B cell (primary cell): ENCODE data around the gene KRTAP9-8. TPM values are rescaled to one million over a fixed set of nuclear protein-coding genes. Genes with fewer than 3 reads are reported as not detected.

Experiments
- ATAC-seq: fragments of 200-7000 bp; cut with Tn5 transposase; one replicate; pipeline ENCODE4 v1.10.0; 2021; ENCODE audit warnings: low read depth, mild to moderate bottlenecking, moderate number of reproducible peaks, moderate library complexity
- CTCF ChIA-PET: fragments of 350-600 bp; sonication (Branson Sonifier 250); formaldehyde crosslinking; loops from one replicate; lab custom pipeline; 2021; ENCODE audit warnings: antibody characterized with exemption, inconsistent platforms; lab: Charles Lee
- POLR2A ChIA-PET: fragments of 350-600 bp; sonication (Branson Sonifier 250); formaldehyde crosslinking; loops from one replicate; lab custom pipeline; 2021; ENCODE audit warnings: antibody characterized with exemption; lab: Charles Lee
- DNase-seq: peaks from one replicate; pipeline ENCODE4 v3.0.0; 2013
- H2AFZ ChIP-seq: 2 replicates; pipeline ENCODE4 v1.6.1; 2012; ENCODE audit warnings: mild to moderate bottlenecking, low read depth, low read length; ENCODE audit not compliant: insufficient read depth, poor library complexity, severe bottlenecking
- H3K27ac ChIP-seq, 2 donors: 1 replicate in 1 of 2; 2 replicates in 1 of 2; pipeline ENCODE4 v1.5.1; 2012 to 2013; ENCODE audit warnings: low read length in 2 of 2, mild to moderate bottlenecking in 2 of 2, moderate library complexity in 1 of 2
- H3K27me3 ChIP-seq, 4 experiments: fragments of 200-600 bp in 1 of 4; sonication (generic) in 1 of 4; replicated peaks in 1 of 4; 1 replicate in 2 of 4; 2 replicates in 2 of 4; pipeline versions ENCODE4 v1.6.1 to v1.7.0; 2013 to 2016; ENCODE audit warnings: low read length in 3 of 4, mild to moderate bottlenecking in 2 of 4, mixed read lengths in 1 of 4, moderate library complexity in 1 of 4; ENCODE audit not compliant: insufficient read depth in 4 of 4, control insufficient read depth in 3 of 4; ENCODE audit errors: control extremely low read depth in 1 of 4
- H3K36me3 ChIP-seq, 2 experiments: replicated peaks in 1 of 2; 1 replicate in 1 of 2; 2 replicates in 1 of 2; pipeline versions ENCODE4 v1.6.1 to v1.7.1; 2013; ENCODE audit warnings: low read length in 1 of 2; ENCODE audit not compliant: insufficient read depth in 2 of 2, control insufficient read depth in 1 of 2; ENCODE audit errors: control extremely low read depth in 1 of 2, extremely low read depth in 1 of 2
- H3K4me1 ChIP-seq, 2 donors: fragments of 200-600 bp in 1 of 2; sonication (generic) in 1 of 2; 1 replicate in 1 of 2; 2 replicates in 1 of 2; pipeline versions ENCODE4 v1.5.1 to v1.6.1; 2013 to 2017; ENCODE audit warnings: low read length in 2 of 2; ENCODE audit not compliant: control insufficient read depth in 2 of 2, insufficient read depth in 2 of 2
- H3K4me2 ChIP-seq: replicated peaks from 2 replicates; pipeline ENCODE3; 2012; ENCODE audit warnings: mild to moderate bottlenecking, low read depth, low read length; ENCODE audit not compliant: poor library complexity, severe bottlenecking
- H3K4me3 ChIP-seq, 5 experiments: fragments of 200-600 bp in 1 of 5; sonication (generic) in 1 of 5; 1 replicate in 3 of 5; 2 replicates in 2 of 5; pipeline versions ENCODE4 v1.5.1 to v1.7.0; 2011 to 2016; ENCODE audit warnings: low read length in 4 of 5, mild to moderate bottlenecking in 4 of 5, low read depth in 2 of 5, control low read depth in 1 of 5, moderate library complexity in 1 of 5; ENCODE audit not compliant: insufficient read depth in 1 of 5; ENCODE audit errors: control extremely low read depth in 1 of 5, extremely low read depth in 1 of 5
- H3K79me2 ChIP-seq: fragments of 200-600 bp; sonication (generic); one replicate; pipeline ENCODE4 v1.6.0; 2016; ENCODE audit warnings: low read length; ENCODE audit not compliant: control insufficient read depth, insufficient read depth
- H3K9ac ChIP-seq: fragments of 200-600 bp; sonication (generic); 2 replicates; pipeline ENCODE4 v1.6.1; 2017; ENCODE audit warnings: mild to moderate bottlenecking, low read length, moderate library complexity
- H3K9me3 ChIP-seq, 3 donors: one replicate each; pipeline versions ENCODE4 v1.6.1 to v1.7.1; 2013; ENCODE audit warnings: low read length in 2 of 3; ENCODE audit not compliant: control insufficient read depth in 2 of 3, insufficient read depth in 1 of 3; ENCODE audit errors: control extremely low read depth in 1 of 3
- H4K20me1 ChIP-seq: 2 replicates; pipeline ENCODE4 v1.6.0; 2012; ENCODE audit warnings: mild to moderate bottlenecking, low read length; ENCODE audit not compliant: insufficient read depth, control insufficient read depth, poor library complexity, severe bottlenecking
- H3K27ac Mint-ChIP-seq: one replicate; pipeline ENCODE4 v1.8.0; 2021; ENCODE audit warnings: mixed read lengths
- H3K27me3 Mint-ChIP-seq: one replicate; pipeline ENCODE4 v1.8.0; 2021; ENCODE audit warnings: mixed read lengths
- H3K4me1 Mint-ChIP-seq: one replicate; pipeline ENCODE4 v1.8.0; 2021; ENCODE audit warnings: mixed read lengths
- H3K4me3 Mint-ChIP-seq: one replicate; pipeline ENCODE4 v1.8.0; 2021; ENCODE audit warnings: mixed read lengths
- H3K9me3 Mint-ChIP-seq: one replicate; pipeline ENCODE4 v1.8.0; 2022; ENCODE audit warnings: mixed read lengths; ENCODE audit not compliant: insufficient read depth
- EZH2 ChIP-seq: IDR thresholded peaks from 2 replicates; pipeline ENCODE4 v1.6.1; 2012; ENCODE audit warnings: borderline replicate concordance, low read depth, mild to moderate bottlenecking, moderate library complexity, low read length; ENCODE audit not compliant: insufficient read depth, poor library complexity, severe bottlenecking
- WGBS: methylation state at CpG from one replicate; pipeline ENCODE4 v1.1.5; 2013; ENCODE audit warnings: missing lambda C conversion rate; ENCODE audit not compliant: insufficient coverage; 5-methylcytosine and 5-hydroxymethylcytosine counted together
- intact Hi-C: fragments of 100-400 bp; cut with micrococcal nuclease; formaldehyde crosslinking; loops from one replicate; pipeline ENCODE4 v1.10.0; 2022
- polyA plus RNA-seq: library from polyadenylated mRNA; depleted of rRNA; stranded (reverse); fragments of >200 nt; gene quantifications from 2 replicates; pipeline ENCODE4 v1.2.3, GENCODE V29; 2012
- total RNA-seq, 2 donors: library from RNA; stranded (reverse); fragments of 120-200 nt in 1 of 2; gene quantifications; 1 replicate in 1 of 2; 2 replicates in 1 of 2; pipeline versions ENCODE4 v1.2.3 to v1.2.4, GENCODE V29; 2013 to 2022
- TF ChIP-seq, protein P1 (sequence below): fragments of 200-600 bp; IDR thresholded peaks from one replicate; pipeline ENCODE4 v1.8.0; 2022; ENCODE audit warnings: antibody characterized with exemption, mild to moderate bottlenecking

The KRTAP9-8 gene
- total and polyA plus RNA-seq, 2 donors (not counting 1 experiment from before 2014, with no cell fraction given): not detected

GRCh38 chr17:41256291-41256685, 18.5 kb downstream of the KRTAP9-8 start:
- no peaks in the 10 kb centered on the region for H3K4me1 ChIP-seq
- H3K4me3 ChIP-seq: no peak overlapping the region
- no peak overlapping the region for H3K27ac Mint-ChIP-seq
- no peak overlapping the region for H2AFZ ChIP-seq
- intact Hi-C loops: no loop called here
- H3K4me2 ChIP-seq: no peak overlapping the region
- peak; percentile 1 for DNase-seq
- CTCF ChIA-PET: no interaction called here
- POLR2A ChIA-PET: no interaction called here
- H3K9ac ChIP-seq: no peak overlapping the region
- H3K36me3 ChIP-seq: no peaks in the 10 kb centered on the region
- no peaks in the 10 kb centered on the region for H3K9me3 ChIP-seq
- H3K4me1 Mint-ChIP-seq: no peaks in the 10 kb centered on the region
- WGBS: no CpG with 5 or more reads among the region's 1 CpG
- no peaks in the 10 kb centered on the region for H3K79me2 ChIP-seq
- H3K27me3 ChIP-seq: peaks cover 0 to 10% (median 3%) of the 10 kb centered on the region in 4 experiments
- H3K9me3 Mint-ChIP-seq: no peaks in the 10 kb centered on the region
- ATAC-seq: no peak
- H3K4me3 Mint-ChIP-seq: no peak overlapping the region
- no peaks in the 10 kb centered on the region for H4K20me1 ChIP-seq
- TF ChIP-seq, protein P1, sequence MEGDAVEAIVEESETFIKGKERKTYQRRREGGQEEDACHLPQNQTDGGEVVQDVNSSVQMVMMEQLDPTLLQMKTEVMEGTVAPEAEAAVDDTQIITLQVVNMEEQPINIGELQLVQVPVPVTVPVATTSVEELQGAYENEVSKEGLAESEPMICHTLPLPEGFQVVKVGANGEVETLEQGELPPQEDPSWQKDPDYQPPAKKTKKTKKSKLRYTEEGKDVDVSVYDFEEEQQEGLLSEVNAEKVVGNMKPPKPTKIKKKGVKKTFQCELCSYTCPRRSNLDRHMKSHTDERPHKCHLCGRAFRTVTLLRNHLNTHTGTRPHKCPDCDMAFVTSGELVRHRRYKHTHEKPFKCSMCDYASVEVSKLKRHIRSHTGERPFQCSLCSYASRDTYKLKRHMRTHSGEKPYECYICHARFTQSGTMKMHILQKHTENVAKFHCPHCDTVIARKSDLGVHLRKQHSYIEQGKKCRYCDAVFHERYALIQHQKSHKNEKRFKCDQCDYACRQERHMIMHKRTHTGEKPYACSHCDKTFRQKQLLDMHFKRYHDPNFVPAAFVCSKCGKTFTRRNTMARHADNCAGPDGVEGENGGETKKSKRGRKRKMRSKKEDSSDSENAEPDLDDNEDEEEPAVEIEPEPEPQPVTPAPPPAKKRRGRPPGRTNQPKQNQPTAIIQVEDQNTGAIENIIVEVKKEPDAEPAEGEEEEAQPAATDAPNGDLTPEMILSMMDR: no peak
- no peak for TF ChIP-seq EZH2
- no peak overlapping the region for H3K27ac ChIP-seq
- H3K27me3 Mint-ChIP-seq: peaks cover 70% of the 10 kb centered on the region

DNA sequence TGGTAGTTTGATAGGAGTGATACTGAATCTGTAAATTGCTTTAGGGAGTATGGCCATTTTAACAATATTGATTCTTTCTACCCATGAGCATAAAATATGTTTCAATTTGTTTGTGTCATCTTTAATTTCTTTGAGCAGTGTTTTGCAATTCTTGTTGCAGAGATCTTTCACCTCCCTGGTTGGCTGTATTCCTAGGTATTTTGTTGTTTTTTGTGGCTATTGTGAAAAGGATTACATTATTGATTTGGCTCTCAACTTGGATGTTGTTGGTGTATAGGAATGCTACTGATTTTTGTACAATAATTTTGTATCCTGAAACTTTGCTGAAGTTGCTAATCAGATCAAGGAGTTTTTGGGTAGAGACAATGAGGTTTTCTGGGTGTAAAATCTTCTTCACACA, 20.6 kb downstream of the KRTAP9-8 start:
- Histone ChIP-seq H3K4me3 (no peak overlapping the region), H3K4me2 (no peak overlapping the region), H4K20me1 (no peaks in the 10 kb centered on the region), H3K4me1 (no peaks in the 10 kb centered on the region), H3K9me3 (no peaks in the 10 kb centered on the region), H3K27ac (no peak overlapping the region), H3K36me3 (no peaks in the 10 kb centered on the region), H2AFZ (no peak overlapping the region), H3K79me2 (no peaks in the 10 kb centered on the region), H3K9ac (no peak overlapping the region), H3K27me3 (peaks cover 0 to 10% (median 3%) of the 10 kb centered on the region in 4 experiments)
- TF ChIP-seq, protein P1: no peak
- TF ChIP-seq EZH2: no peak
- H3K9me3 Mint-ChIP-seq: no peaks in the 10 kb centered on the region
- DNase-seq (no peak), ATAC-seq (no peak)
- intact Hi-C loops: no loop called here
- H3K27me3 Mint-ChIP-seq: peaks cover 74% of the 10 kb centered on the region
- no peak overlapping the region for H3K27ac Mint-ChIP-seq
- H3K4me3 Mint-ChIP-seq: no peak overlapping the region
- CTCF ChIA-PET: no interaction called here
- H3K4me1 Mint-ChIP-seq: no peaks in the 10 kb centered on the region
- POLR2A ChIA-PET: no interaction called here
